Astrocyte (in vitro differentiated cells and primary cell): ENCODE measurements around the gene ACTRT2. TPM values are rescaled to one million over a fixed set of nuclear protein-coding genes. Genes with fewer than 3 reads are reported as not detected.

ENCODE experiments used
- DNase-seq: peaks from one replicate; pipeline ENCODE4 v3.0.0-alpha.2; 2010; ENCODE audit warnings: low read depth
- FAIRE-seq: peaks from 2 replicates; lab custom pipeline; 2011; peaks lifted over from hg19 to GRCh38; lab: Jason Lieb, UNC
- H2AFZ ChIP-seq: 2 replicates; pipeline ENCODE4 v1.6.0; 2012; ENCODE audit warnings: low read depth, low read length, inconsistent platforms
- H3K27ac ChIP-seq: 2 replicates; pipeline ENCODE4 v1.5.1; 2011; ENCODE audit warnings: low read depth, low read length, inconsistent platforms
- H3K27me3 ChIP-seq: 2 replicates; pipeline ENCODE4 v1.6.0; 2011; ENCODE audit warnings: low read length, inconsistent platforms; ENCODE audit not compliant: insufficient read depth
- H3K36me3 ChIP-seq: 2 replicates; pipeline ENCODE4 v1.5.1; 2011; ENCODE audit warnings: low read length, inconsistent platforms; ENCODE audit not compliant: insufficient read depth
- H3K4me1 ChIP-seq: 2 replicates; pipeline ENCODE4 v1.5.1; 2011; ENCODE audit warnings: low read length, inconsistent platforms; ENCODE audit not compliant: insufficient read depth
- H3K4me2 ChIP-seq: 2 replicates; pipeline ENCODE4 v1.6.0; 2012; ENCODE audit warnings: low read length, inconsistent platforms
- H3K4me3 ChIP-seq: 2 replicates; pipeline ENCODE4 v1.5.1; 2011; ENCODE audit warnings: low read depth, mild to moderate bottlenecking, low read length, inconsistent platforms; ENCODE audit not compliant: insufficient read depth
- H3K79me2 ChIP-seq: 2 replicates; pipeline ENCODE4 v1.6.0; 2012; ENCODE audit warnings: mild to moderate bottlenecking, low read length, inconsistent platforms; ENCODE audit not compliant: insufficient read depth
- H3K9ac ChIP-seq: 2 replicates; pipeline ENCODE4 v1.6.0; 2012; ENCODE audit warnings: mild to moderate bottlenecking, low read length, inconsistent platforms
- H3K9me3 ChIP-seq: 2 replicates; pipeline ENCODE4 v1.5.1; 2012; ENCODE audit warnings: low read depth, mild to moderate bottlenecking, low read length, inconsistent platforms; ENCODE audit not compliant: insufficient read depth
- H4K20me1 ChIP-seq: 2 replicates; pipeline ENCODE4 v1.6.0; 2012; ENCODE audit warnings: low read length, inconsistent platforms; ENCODE audit not compliant: insufficient read depth
- H3K27ac Mint-ChIP-seq: one replicate; pipeline ENCODE4 v1.8.0; 2021; ENCODE audit warnings: mild to moderate bottlenecking, mixed read lengths; ENCODE audit not compliant: unreplicated experiment
- H3K27me3 Mint-ChIP-seq: one replicate; pipeline ENCODE4 v1.8.0; 2021; ENCODE audit warnings: low read depth, mixed read lengths; ENCODE audit not compliant: unreplicated experiment
- H3K36me3 Mint-ChIP-seq: one replicate; pipeline ENCODE4 v1.8.0; 2021; ENCODE audit warnings: low read depth, mixed read lengths; ENCODE audit not compliant: unreplicated experiment
- H3K4me1 Mint-ChIP-seq: one replicate; pipeline ENCODE4 v1.8.0; 2021; ENCODE audit warnings: low read depth, mixed read lengths; ENCODE audit not compliant: unreplicated experiment
- H3K4me3 Mint-ChIP-seq: one replicate; pipeline ENCODE4 v1.8.0; 2021; ENCODE audit warnings: mild to moderate bottlenecking, moderate library complexity, mixed read lengths; ENCODE audit not compliant: unreplicated experiment
- H3K9me3 Mint-ChIP-seq: one replicate; pipeline ENCODE4 v1.8.0; 2021; ENCODE audit warnings: mild to moderate bottlenecking, mixed read lengths; ENCODE audit not compliant: unreplicated experiment
- EZH2 ChIP-seq: IDR thresholded peaks from 2 replicates; pipeline ENCODE4 v1.6.1; 2012; ENCODE audit warnings: mild to moderate bottlenecking, low read length, inconsistent platforms; ENCODE audit not compliant: insufficient read depth
- total RNA-seq: library from RNA; stranded (reverse); gene quantifications from 2 replicates; pipeline ENCODE4 v1.2.1, GENCODE V29; 2021
- TF ChIP-seq, protein P1 (sequence below): IDR thresholded peaks from 2 replicates; pipeline ENCODE4 v1.5.1; 2011; ENCODE audit warnings: low read depth, mild to moderate bottlenecking, inconsistent platforms, low read length, moderate library complexity; ENCODE audit not compliant: insufficient read depth

ACTRT2 gene
- total RNA-seq, 1 donor from 2014 or later = not detected

GRCh38 chr1:3028531-3029282 lies 7.4 kb downstream of the ACTRT2 start:
- H3K27me3 Mint-ChIP-seq = peaks cover 37% of the 10 kb centered on the region
- FAIRE-seq (no peak), DNase-seq (no peak)
- no peak overlapping the region for H3K27ac Mint-ChIP-seq
- Histone ChIP-seq H3K4me2 (no peak overlapping the region), H3K36me3 (no peaks in the 10 kb centered on the region), H3K27ac (no peak overlapping the region), H2AFZ (no peak overlapping the region), H3K9me3 (peaks cover 10% of the 10 kb centered on the region), H3K4me1 (no peaks in the 10 kb centered on the region), H3K79me2 (no peaks in the 10 kb centered on the region), H4K20me1 (no peaks in the 10 kb centered on the region), H3K4me3 (no peak overlapping the region), H3K9ac (no peak overlapping the region), H3K27me3 (no peaks in the 10 kb centered on the region)
- TF ChIP-seq, protein P1, sequence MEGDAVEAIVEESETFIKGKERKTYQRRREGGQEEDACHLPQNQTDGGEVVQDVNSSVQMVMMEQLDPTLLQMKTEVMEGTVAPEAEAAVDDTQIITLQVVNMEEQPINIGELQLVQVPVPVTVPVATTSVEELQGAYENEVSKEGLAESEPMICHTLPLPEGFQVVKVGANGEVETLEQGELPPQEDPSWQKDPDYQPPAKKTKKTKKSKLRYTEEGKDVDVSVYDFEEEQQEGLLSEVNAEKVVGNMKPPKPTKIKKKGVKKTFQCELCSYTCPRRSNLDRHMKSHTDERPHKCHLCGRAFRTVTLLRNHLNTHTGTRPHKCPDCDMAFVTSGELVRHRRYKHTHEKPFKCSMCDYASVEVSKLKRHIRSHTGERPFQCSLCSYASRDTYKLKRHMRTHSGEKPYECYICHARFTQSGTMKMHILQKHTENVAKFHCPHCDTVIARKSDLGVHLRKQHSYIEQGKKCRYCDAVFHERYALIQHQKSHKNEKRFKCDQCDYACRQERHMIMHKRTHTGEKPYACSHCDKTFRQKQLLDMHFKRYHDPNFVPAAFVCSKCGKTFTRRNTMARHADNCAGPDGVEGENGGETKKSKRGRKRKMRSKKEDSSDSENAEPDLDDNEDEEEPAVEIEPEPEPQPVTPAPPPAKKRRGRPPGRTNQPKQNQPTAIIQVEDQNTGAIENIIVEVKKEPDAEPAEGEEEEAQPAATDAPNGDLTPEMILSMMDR = no peak
- no peak for TF ChIP-seq EZH2
- peaks cover 2% of the 10 kb centered on the region for H3K9me3 Mint-ChIP-seq
- no peaks in the 10 kb centered on the region for H3K36me3 Mint-ChIP-seq
- H3K4me1 Mint-ChIP-seq = no peaks in the 10 kb centered on the region
- H3K4me3 Mint-ChIP-seq = no peak overlapping the region

DNA sequence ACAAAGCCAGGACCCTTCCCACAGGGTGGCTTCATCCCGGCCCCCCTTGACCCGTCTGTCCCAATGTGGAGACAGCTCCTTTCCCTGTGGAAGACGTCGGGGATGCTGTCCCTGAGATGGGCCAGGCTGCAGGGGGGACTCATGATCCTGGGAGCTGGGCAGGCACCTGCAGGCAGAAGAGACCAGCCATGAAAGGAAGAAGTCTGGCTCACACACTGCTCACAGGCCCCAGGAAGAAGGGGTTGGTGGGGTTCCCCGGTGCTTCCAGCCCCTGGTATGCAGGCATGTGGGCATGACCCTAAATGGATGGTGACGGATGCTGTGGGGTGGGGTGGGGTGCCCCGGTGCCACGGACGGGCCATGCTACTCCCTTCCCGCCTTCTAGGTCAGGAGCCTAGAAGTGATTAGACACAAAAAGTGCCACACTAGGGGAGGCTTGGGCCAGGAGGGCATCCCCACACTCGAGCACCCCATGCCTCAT lies 8.3 kb downstream of the ACTRT2 start:
- H3K4me3 ChIP-seq = no peak overlapping the region
- DNase-seq (no peak), FAIRE-seq (no peak)

More for the DNA sequence above, 8.3 kb downstream of the ACTRT2 start:
- Histone ChIP-seq H3K4me1 (no peaks in the 10 kb centered on the region), H3K27ac (no peak overlapping the region), H3K36me3 (no peaks in the 10 kb centered on the region), H3K4me2 (no peak overlapping the region), H3K9ac (no peak overlapping the region), H3K79me2 (no peaks in the 10 kb centered on the region), H3K9me3 (peaks cover 10% of the 10 kb centered on the region), H3K27me3 (no peaks in the 10 kb centered on the region), H2AFZ (no peak overlapping the region), H4K20me1 (no peaks in the 10 kb centered on the region)
- no peak overlapping the region for H3K27ac Mint-ChIP-seq
- H3K36me3 Mint-ChIP-seq = no peaks in the 10 kb centered on the region
- H3K4me3 Mint-ChIP-seq = no peak overlapping the region
- H3K9me3 Mint-ChIP-seq = peaks cover under 1% of the 10 kb centered on the region
- no peak for TF ChIP-seq EZH2
- TF ChIP-seq, protein P1 = no peak
- peaks cover 38% of the 10 kb centered on the region for H3K27me3 Mint-ChIP-seq
- H3K4me1 Mint-ChIP-seq = no peaks in the 10 kb centered on the region
